HEK293T (cell line): ENCODE data around the gene PROSER2.

Experiments
- CTCF ChIA-PET: fragments of 350-600 bp; formaldehyde crosslinking; extraction: SDS; loops from one replicate; lab custom pipeline; 2021; ENCODE audit warnings: antibody characterized with exemption, inconsistent platforms; lab: Yijun Ruan, JAX
- POLR2A ChIA-PET: fragments of 350-600 bp; formaldehyde crosslinking; extraction: SDS; loops from one replicate; lab custom pipeline; 2020; ENCODE audit warnings: antibody characterized with exemption, inconsistent platforms; lab: Yijun Ruan, JAX
- DNase-seq: peaks from one replicate; pipeline ENCODE4 v3.0.0; 2012; ENCODE audit warnings: mixed read lengths; ENCODE audit errors: extremely low spot score
- ARNT ChIP-seq: fragments of 450-650 bp; IDR thresholded peaks from 2 replicates; pipeline ENCODE4 v1.6.1; 2017; ENCODE audit warnings: mild to moderate bottlenecking
- BHLHE40 ChIP-seq: fragments of 450-650 bp; IDR thresholded peaks from 2 replicates; pipeline ENCODE4 v1.6.1; 2016; ENCODE audit warnings: mild to moderate bottlenecking, moderate library complexity, borderline replicate concordance
- CTBP1 ChIP-seq: fragments of 450-650 bp; IDR thresholded peaks from 2 replicates; pipeline ENCODE4 v1.6.1; 2016; ENCODE audit warnings: borderline replicate concordance
- ELF4 ChIP-seq: fragments of 450-650 bp; IDR thresholded peaks from 2 replicates; pipeline ENCODE4 v1.6.1; 2017; ENCODE audit warnings: antibody characterized with exemption
- FOXA1 ChIP-seq: fragments of 450-650 bp; IDR thresholded peaks from 2 replicates; pipeline ENCODE4 v1.6.1; 2016; ENCODE audit warnings: mild to moderate bottlenecking
- FOXK2 ChIP-seq: fragments of 450-650 bp; IDR thresholded peaks from 2 replicates; pipeline ENCODE4 v1.6.1; 2016; ENCODE audit warnings: mild to moderate bottlenecking
- FOXM1 ChIP-seq: fragments of 450-650 bp; IDR thresholded peaks from 2 replicates; pipeline ENCODE4 v1.6.1; 2017; ENCODE audit warnings: mild to moderate bottlenecking, borderline replicate concordance
- HDGF ChIP-seq: fragments of 450-650 bp; IDR thresholded peaks from 2 replicates; pipeline ENCODE4 v1.6.1; 2017; ENCODE audit warnings: antibody characterized with exemption, borderline replicate concordance
- L3MBTL2 ChIP-seq: fragments of 450-650 bp; conservative IDR thresholded peaks from 2 replicates; pipeline ENCODE4 v1.6.1; 2016; ENCODE audit warnings: mild to moderate bottlenecking
- LEF1 ChIP-seq: fragments of 450-650 bp; IDR thresholded peaks from 2 replicates; pipeline ENCODE4 v1.6.1; 2017; ENCODE audit warnings: mild to moderate bottlenecking, borderline replicate concordance
- NFRKB ChIP-seq: fragments of 450-650 bp; IDR thresholded peaks from 2 replicates; pipeline ENCODE4 v1.6.1; 2016; ENCODE audit warnings: mild to moderate bottlenecking, moderate library complexity
- SP1 ChIP-seq: fragments of 450-650 bp; IDR thresholded peaks from 2 replicates; pipeline ENCODE4 v1.6.1; 2017
- SUZ12 ChIP-seq: fragments of 450-650 bp; IDR thresholded peaks from 2 replicates; pipeline ENCODE4 v1.6.1; 2016; ENCODE audit warnings: mild to moderate bottlenecking
- TARDBP ChIP-seq: fragments of 450-650 bp; IDR thresholded peaks from 2 replicates; pipeline ENCODE4 v1.6.1; 2016
- ZNF384 ChIP-seq: fragments of 450-650 bp; IDR thresholded peaks from 2 replicates; pipeline ENCODE4 v1.6.1; 2016
- TF ChIP-seq, protein P1 (sequence below): fragments of 450-650 bp; IDR thresholded peaks from 2 replicates; pipeline ENCODE4 v1.6.1; 2016

The PROSER2 gene

GRCh38 chr10:11865561-11865960 is 42.4 kb downstream of the PROSER2 start:
- no peak for DNase-seq
- TF ChIP-seq SP1 (no peak), CTBP1 (no peak), L3MBTL2 (no peak), FOXA1 (no peak), ELF4 (no peak), LEF1 (no peak)
- ChIA-PET POLR2A (no interaction called here), CTCF (no interaction called here)

GRCh38 chr10:11866199-11866925 is 43.2 kb downstream of the PROSER2 start:
- no peak for DNase-seq
- POLR2A ChIA-PET: no interaction called here
- no peak for TF ChIP-seq NFRKB
- CTCF ChIA-PET: no interaction called here

DNA sequence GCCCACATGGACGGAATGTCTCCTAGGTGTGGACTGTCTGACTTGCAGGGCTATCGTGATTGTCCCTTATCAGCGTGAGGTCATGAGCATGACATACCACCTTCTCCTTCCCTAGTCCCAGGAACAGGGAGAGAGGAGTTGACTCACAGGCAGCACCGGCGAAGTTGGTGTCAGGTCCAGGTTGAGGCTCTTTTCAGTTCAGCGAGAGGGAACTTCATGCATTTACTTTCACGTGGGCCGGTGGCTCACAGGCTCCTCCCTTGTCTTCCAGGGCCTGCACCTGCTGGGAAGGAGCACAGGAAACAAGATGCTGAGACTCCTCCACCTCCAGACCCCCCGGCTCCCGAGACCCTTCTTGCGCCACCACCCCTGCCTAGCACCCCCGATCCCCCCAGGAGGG is 46.1 kb downstream of the PROSER2 start:
- CTCF ChIA-PET: no interaction called here
- no peak for TF ChIP-seq TARDBP
- no peak for TF ChIP-seq BHLHE40
- no peak for TF ChIP-seq CTBP1
- TF ChIP-seq ARNT: no peak
- DNase-seq: no peak
- POLR2A ChIA-PET: no interaction called here

DNA sequence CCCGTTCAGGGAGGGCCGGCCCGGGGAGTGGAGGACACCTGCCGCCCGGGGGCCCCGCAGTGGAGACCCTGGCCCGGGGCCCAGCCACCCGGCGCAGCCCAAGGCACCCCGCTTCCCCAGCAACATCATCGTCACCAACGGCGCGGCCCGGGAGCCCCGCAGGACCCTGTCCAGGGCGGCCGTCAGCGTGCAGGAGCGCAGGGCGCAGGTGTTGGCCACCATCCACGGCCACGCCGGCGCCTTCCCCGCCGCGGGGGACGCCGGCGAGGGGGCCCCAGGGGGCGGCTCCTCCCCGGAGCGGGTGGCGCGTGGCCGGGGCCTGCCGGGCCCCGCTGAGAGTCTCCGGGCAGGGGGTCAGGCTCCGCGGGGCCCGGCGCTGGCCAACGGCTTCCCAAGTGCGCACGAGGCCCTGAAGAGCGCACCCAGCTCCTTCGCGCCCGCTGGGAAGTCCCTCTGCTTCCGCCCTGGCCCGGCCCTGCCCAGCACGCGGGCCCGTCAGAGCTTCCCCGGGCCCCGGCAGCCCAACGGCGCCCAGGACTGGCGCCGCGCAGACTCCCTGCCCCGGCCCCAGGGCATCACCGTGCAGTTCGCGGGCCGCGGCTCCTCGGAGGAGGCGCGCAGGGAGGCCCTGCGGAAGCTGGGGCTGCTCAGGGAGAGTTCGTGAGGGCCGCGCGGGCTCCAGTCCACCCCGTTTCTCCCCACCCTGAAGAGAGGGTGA is 46.7 kb downstream of the PROSER2 start:
- ChIA-PET CTCF (no interaction called here), POLR2A (no interaction called here)
- DNase-seq: no peak
- TF ChIP-seq CTBP1: no peak
- TF ChIP-seq FOXA1: no peak
- no peak for TF ChIP-seq TARDBP
- no peak for TF ChIP-seq FOXM1
- no peak for TF ChIP-seq FOXK2
- TF ChIP-seq ARNT: no peak
- no peak for TF ChIP-seq ZNF384
- TF ChIP-seq L3MBTL2: no peak
- TF ChIP-seq, protein P1, sequence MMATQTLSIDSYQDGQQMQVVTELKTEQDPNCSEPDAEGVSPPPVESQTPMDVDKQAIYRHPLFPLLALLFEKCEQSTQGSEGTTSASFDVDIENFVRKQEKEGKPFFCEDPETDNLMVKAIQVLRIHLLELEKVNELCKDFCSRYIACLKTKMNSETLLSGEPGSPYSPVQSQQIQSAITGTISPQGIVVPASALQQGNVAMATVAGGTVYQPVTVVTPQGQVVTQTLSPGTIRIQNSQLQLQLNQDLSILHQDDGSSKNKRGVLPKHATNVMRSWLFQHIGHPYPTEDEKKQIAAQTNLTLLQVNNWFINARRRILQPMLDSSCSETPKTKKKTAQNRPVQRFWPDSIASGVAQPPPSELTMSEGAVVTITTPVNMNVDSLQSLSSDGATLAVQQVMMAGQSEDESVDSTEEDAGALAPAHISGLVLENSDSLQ: no peak
- TF ChIP-seq SUZ12: no peak
- no peak for TF ChIP-seq ELF4
- TF ChIP-seq BHLHE40: no peak
- no peak for TF ChIP-seq SP1
- TF ChIP-seq LEF1: no peak
- TF ChIP-seq HDGF: no peak
- no peak for TF ChIP-seq NFRKB

DNA sequence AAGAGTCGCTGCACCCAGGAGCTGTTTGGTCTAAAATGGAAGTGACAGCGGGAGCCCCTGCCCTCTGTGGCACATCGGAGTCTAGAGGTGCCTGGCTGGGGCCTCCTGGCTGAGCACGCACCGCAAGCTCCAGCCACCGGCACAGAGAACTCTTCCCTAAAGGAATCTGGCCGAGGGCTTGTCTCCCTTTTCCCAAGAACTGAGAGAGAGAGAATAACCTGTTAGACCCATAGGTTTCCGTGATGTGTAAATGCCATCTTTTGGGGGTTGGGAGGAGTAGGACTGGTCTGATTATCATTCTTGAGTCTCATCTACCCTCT is 47.3 kb downstream of the PROSER2 start:
- DNase-seq: no peak
- ChIA-PET CTCF (no interaction called here), POLR2A (no interaction called here)
- TF ChIP-seq SP1: no peak
- TF ChIP-seq, protein P1: no peak

GRCh38 chr10:11870900-11871400 is 47.8 kb downstream of the PROSER2 start:
- ChIA-PET CTCF (no interaction called here), POLR2A (no interaction called here)
- TF ChIP-seq NFRKB: no peak
- no peak for TF ChIP-seq TARDBP
- no peak for TF ChIP-seq CTBP1
- no peak for TF ChIP-seq ARNT
- TF ChIP-seq SP1: no peak
- TF ChIP-seq ZNF384: no peak
- TF ChIP-seq, protein P1: no peak
- TF ChIP-seq BHLHE40: no peak
- no peak for TF ChIP-seq LEF1
- TF ChIP-seq L3MBTL2: no peak
- TF ChIP-seq FOXA1: no peak
- no peak for TF ChIP-seq FOXM1
- no peak for TF ChIP-seq SUZ12
- no peak for TF ChIP-seq HDGF
- TF ChIP-seq ELF4: no peak
- no peak for TF ChIP-seq FOXK2
- DNase-seq: no peak

GRCh38 chr10:11871466-11871865 is 48.3 kb downstream of the PROSER2 start:
- TF ChIP-seq BHLHE40 (no peak), TARDBP (no peak), ELF4 (no peak), ZNF384 (no peak), FOXK2 (no peak)
- TF ChIP-seq, protein P1: no peak
- CTCF ChIA-PET: no interaction called here
- POLR2A ChIA-PET: no interaction called here
- no peak for DNase-seq
